K562 (cell line): ENCODE results near the gene AGAP1. TPM values are rescaled to one million over a fixed set of nuclear protein-coding genes. Genes with fewer than 3 reads are reported as not detected.

Experiments
- ATAC-seq: fragments of 200-7000 bp; cut with Tn5 transposase; 3 replicates; pipeline ENCODE4 v1.9.1; 2020; ENCODE audit warnings: moderate library complexity
- BruUV-seq: library from RNA; stranded (reverse); fragments of 400-500 nt; replicated peaks from 2 replicates; lab custom pipeline; 2021; lab: Mats Ljungman, UMichigan
- CTCF ChIA-PET: fragments of 300-600 bp; formaldehyde crosslinking; extraction: SDS; loops from one replicate; lab custom pipeline; 2021; ENCODE audit warnings: low intra/inter-chr PET ratio; lab: Yijun Ruan, JAX
- POLR2A ChIA-PET: fragments of 300-600, 350-650 bp; sonication (Branson Sonifier 250); formaldehyde crosslinking; extraction: SDS; loops from one replicate; lab custom pipeline; 2021; ENCODE audit warnings: antibody characterized with exemption, inconsistent platforms; lab: Yijun Ruan, JAX
- DNase-seq, 4 experiments: peaks; one replicate each; pipeline versions ENCODE4 v3.0.0 to v3.0.0-alpha.2; 2011 to 2018; ENCODE audit warnings: low spot score in 3 of 4, mixed read lengths in 3 of 4; ENCODE audit errors: extremely low read depth in 1 of 4
- FAIRE-seq: peaks from 2 replicates; lab custom pipeline; 2011; peaks lifted over from hg19 to GRCh38; lab: Jason Lieb, UNC
- H2AFZ ChIP-seq: 2 replicates; pipeline ENCODE4 v1.6.0; 2011; ENCODE audit warnings: low read depth, low read length, control low read depth, inconsistent platforms
- H3K27ac ChIP-seq: fragments of 200-600 bp; 3 replicates; pipeline ENCODE4 v1.8.0; 2011; ENCODE audit warnings: low read depth, mild to moderate bottlenecking, control low read depth, inconsistent platforms, low read length, moderate library complexity, mixed read lengths; ENCODE audit errors: extremely low read depth
- H3K27me3 ChIP-seq, 2 experiments: fragments of 300-600 bp in 1 of 2; 2 replicates in 1 of 2; 3 replicates in 1 of 2; pipeline versions ENCODE4 v1.6.0 to v1.8.0; 2011; ENCODE audit warnings: inconsistent platforms in 2 of 2, low read length in 2 of 2, mild to moderate bottlenecking in 1 of 2, mixed read lengths in 1 of 2, moderate library complexity in 1 of 2; ENCODE audit not compliant: control insufficient read depth in 2 of 2, insufficient read depth in 2 of 2
- H3K36me3 ChIP-seq: fragments of 300-600 bp; 3 replicates; pipeline ENCODE4 v1.8.0; 2011; ENCODE audit warnings: mild to moderate bottlenecking, low read length, inconsistent platforms; ENCODE audit not compliant: control insufficient read depth, insufficient read depth
- H3K4me1 ChIP-seq, 2 experiments: fragments of 200-600 bp in 1 of 2; replicated peaks in 1 of 2; 2 replicates in 1 of 2; 3 replicates in 1 of 2; pipeline versions ENCODE4 v1.5.1 to v1.8.0; 2011; ENCODE audit warnings: inconsistent platforms in 2 of 2, low read length in 2 of 2, mild to moderate bottlenecking in 1 of 2, mixed read lengths in 1 of 2, moderate library complexity in 1 of 2; ENCODE audit not compliant: control insufficient read depth in 2 of 2, insufficient read depth in 2 of 2
- H3K4me2 ChIP-seq: 2 replicates; pipeline ENCODE4 v1.6.1; 2011; ENCODE audit warnings: low read length, control low read depth, inconsistent platforms, mixed read lengths; ENCODE audit not compliant: insufficient read depth
- H3K4me3 ChIP-seq: fragments of 200-600 bp; sonication (generic), shearing (Covaris generic); 2 replicates; pipeline ENCODE4 v1.5.1; 2016; ENCODE audit warnings: control low read depth, inconsistent platforms
- H3K79me2 ChIP-seq: fragments of 200-600 bp; 3 replicates; pipeline ENCODE4 v1.8.0; 2011; ENCODE audit warnings: low read length, inconsistent platforms; ENCODE audit not compliant: control insufficient read depth, insufficient read depth
- H3K9ac ChIP-seq, 2 experiments: 2 replicates each; pipeline versions ENCODE4 v1.6.0 to v1.6.1; 2011; ENCODE audit warnings: low read depth in 2 of 2, low read length in 2 of 2, control low read depth in 1 of 2, inconsistent platforms in 1 of 2, mild to moderate bottlenecking in 1 of 2, mixed read lengths in 1 of 2; ENCODE audit not compliant: insufficient read depth in 1 of 2
- H3K9me1 ChIP-seq: one replicate; pipeline ENCODE4 v1.6.0; 2011; ENCODE audit warnings: inconsistent platforms, mild to moderate bottlenecking, low read length, moderate library complexity; ENCODE audit not compliant: control insufficient read depth, insufficient read depth
- H3K9me3 ChIP-seq: replicated peaks from 2 replicates; pipeline ENCODE4 v1.5.1; 2011; ENCODE audit warnings: low read depth, low read length, inconsistent platforms; ENCODE audit not compliant: control insufficient read depth, insufficient read depth
- H4K20me1 ChIP-seq: replicated peaks from 2 replicates; pipeline ENCODE4 v1.6.1; 2011; ENCODE audit warnings: low read length, inconsistent platforms, mixed read lengths; ENCODE audit not compliant: control insufficient read depth, insufficient read depth
- BDP1 ChIP-seq: IDR thresholded peaks from 3 replicates; pipeline ENCODE4 v1.6.1; 2011; ENCODE audit not compliant: insufficient read length, insufficient read depth
- CC2D1A ChIP-seq: fragments of 450-650 bp; IDR thresholded peaks from 2 replicates; pipeline ENCODE4 v1.6.1; 2017; ENCODE audit warnings: mild to moderate bottlenecking
- EP300 ChIP-seq: IDR thresholded peaks from 2 replicates; pipeline ENCODE4 v1.6.1; 2012; ENCODE audit warnings: low read length, improper control_type of control experiment
- MCM2 ChIP-seq: fragments of 450-650 bp; IDR thresholded peaks from 2 replicates; pipeline ENCODE4 v1.6.1; 2017; ENCODE audit warnings: low read depth, mild to moderate bottlenecking
- PHB ChIP-seq: fragments of 250-450 bp; sonication (Bioruptor Pico); IDR thresholded peaks from 2 replicates; pipeline ENCODE4 v1.5.0; 2021
- SRSF3 ChIP-seq: fragments of 200-400 bp; formaldehyde crosslinking; IDR thresholded peaks from 2 replicates; pipeline ENCODE4 v1.6.1; 2016; ENCODE audit warnings: mild to moderate bottlenecking, low read length, moderate library complexity; ENCODE audit not compliant: insufficient read depth
- ZNF707 ChIP-seq: fragments of 250-450 bp; sonication (Bioruptor Pico); conservative IDR thresholded peaks from 2 replicates; pipeline ENCODE4 v1.8.0; 2022; ENCODE audit warnings: inconsistent platforms, mild to moderate bottlenecking, moderate library complexity
- WGBS: fragments of 100-300 bp; shearing (Covaris generic); methylation state at CpG from one replicate; pipeline ENCODE4 v1.1.6; 2016; ENCODE audit warnings: low coverage, mixed read lengths; ENCODE audit not compliant: insufficient coverage; ENCODE audit errors: missing lambda C conversion rate; 5-methylcytosine and 5-hydroxymethylcytosine counted together
- in situ Hi-C: fragments of 300-500 bp; cut with MboI; formaldehyde crosslinking; loops from 4 replicates; pipeline ENCODE4 v1.15.0; 2018; ENCODE audit warnings: inconsistent platforms, mixed read lengths
- intact Hi-C: fragments of 100-400 bp; cut with micrococcal nuclease; formaldehyde crosslinking; loops from 2 replicates; pipeline ENCODE4 v1.14.2; 2022
- polyA plus RNA-seq, 8 experiments: library from polyadenylated mRNA; depleted of rRNA in 4 of 8; stranded (reverse) in 5 of 8; unstranded in 3 of 8; fragments of >200 nt; fragmentation: Nextera tagmentation in 2 of 8; fragmentation: Illumina TruSeq in 1 of 8; extraction: Ambion mirVana in 2 of 8; extraction: Trizol in 1 of 8; gene quantifications; 2 replicates each; pipeline versions ENCODE4 v1.2.1 to v1.2.3, GENCODE V29; 2011 to 2014; ENCODE audit warnings: inconsistent platforms in 1 of 8, missing spikeins in 1 of 8
- total RNA-seq, 7 experiments: library from RNA; depleted of rRNA in 6 of 7; stranded (reverse); fragments of >200 nt in 6 of 7; fragmentation: Illumina TruSeq in 2 of 7; extraction: Trizol in 2 of 7; gene quantifications; 2 replicates each; pipeline versions ENCODE4 v1.2.1 to v1.2.3, GENCODE V29; 2011 to 2021; ENCODE audit warnings: low replicate concordance in 1 of 7
- TF ChIP-seq, protein P1 (sequence below): sonication (generic); formaldehyde crosslinking; IDR thresholded peaks from 2 replicates; pipeline ENCODE4 v1.8.1; 2023; ENCODE audit warnings: mild to moderate bottlenecking, missing genetic modification reagents
- TF ChIP-seq, protein P2 (sequence below): fragments of 450-650 bp; IDR thresholded peaks from 2 replicates; pipeline ENCODE4 v1.6.1; 2016; ENCODE audit warnings: antibody characterized with exemption
- TF ChIP-seq, protein P3 (sequence below): fragments of 250-450 bp; sonication (Bioruptor Pico); IDR thresholded peaks from 2 replicates; pipeline ENCODE4 v1.4.0; 2020; ENCODE audit warnings: mild to moderate bottlenecking, moderate library complexity, borderline replicate concordance
- TF ChIP-seq, protein P4 (sequence below): sonication (generic); formaldehyde crosslinking; IDR thresholded peaks from 2 replicates; pipeline ENCODE4 v1.8.0; 2022; ENCODE audit warnings: missing genetic modification reagents, mild to moderate bottlenecking, borderline replicate concordance

AGAP1 gene
- total and polyA plus RNA-seq, 9 of the 15 experiments (the other 6 are each of a cell fraction or from before 2014, with no cell fraction given), result 1.3 to 24.0 (median 10.6) TPM

DNA sequence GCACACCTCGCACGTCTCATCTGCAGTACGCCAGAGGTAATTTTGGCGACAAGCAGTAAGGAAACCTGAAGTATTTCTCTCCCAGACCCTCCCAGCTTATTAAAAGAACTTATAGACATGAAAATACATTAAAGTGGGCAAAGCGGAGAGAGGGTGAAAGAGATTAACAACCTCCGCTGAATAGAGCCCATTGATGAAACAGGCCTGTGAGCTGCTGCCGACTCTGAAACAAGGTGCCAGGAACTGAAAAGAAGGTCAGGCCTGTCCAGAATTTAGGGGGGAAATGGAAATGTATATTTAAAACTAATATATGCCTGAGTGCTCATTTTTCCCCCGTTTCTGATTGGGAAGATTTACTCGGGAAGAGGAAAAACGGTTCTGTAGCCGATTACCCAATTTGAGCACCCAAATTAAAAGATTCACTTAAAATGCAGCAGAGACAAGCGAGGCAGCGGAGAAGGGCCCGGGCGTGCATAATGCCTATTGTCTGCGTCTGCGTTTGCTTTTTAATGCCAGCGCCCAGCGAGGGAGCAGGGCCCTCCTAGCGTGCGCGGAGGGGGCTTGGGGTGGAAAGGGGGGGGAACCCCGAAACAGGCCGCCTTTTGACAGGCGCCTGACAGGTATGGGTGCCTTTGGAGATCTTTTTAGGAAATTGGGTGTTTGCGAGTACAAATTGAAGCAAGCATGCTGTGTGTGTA lies 358.1 kb downstream of the AGAP1 start:
- no TSS peak for BruUV-seq
- WGBS, result 97% methylated on average over 11 of the region's 26 CpGs
- no peaks in the 10 kb centered on the region for H3K27me3 ChIP-seq

More for the DNA sequence above, 358.1 kb downstream of the AGAP1 start:
- no peaks in the 10 kb centered on the region for H3K9me3 ChIP-seq
- TF ChIP-seq SRSF3, result no peak
- no peak for TF ChIP-seq BDP1
- no peak for TF ChIP-seq CC2D1A
- TF ChIP-seq, protein P1, sequence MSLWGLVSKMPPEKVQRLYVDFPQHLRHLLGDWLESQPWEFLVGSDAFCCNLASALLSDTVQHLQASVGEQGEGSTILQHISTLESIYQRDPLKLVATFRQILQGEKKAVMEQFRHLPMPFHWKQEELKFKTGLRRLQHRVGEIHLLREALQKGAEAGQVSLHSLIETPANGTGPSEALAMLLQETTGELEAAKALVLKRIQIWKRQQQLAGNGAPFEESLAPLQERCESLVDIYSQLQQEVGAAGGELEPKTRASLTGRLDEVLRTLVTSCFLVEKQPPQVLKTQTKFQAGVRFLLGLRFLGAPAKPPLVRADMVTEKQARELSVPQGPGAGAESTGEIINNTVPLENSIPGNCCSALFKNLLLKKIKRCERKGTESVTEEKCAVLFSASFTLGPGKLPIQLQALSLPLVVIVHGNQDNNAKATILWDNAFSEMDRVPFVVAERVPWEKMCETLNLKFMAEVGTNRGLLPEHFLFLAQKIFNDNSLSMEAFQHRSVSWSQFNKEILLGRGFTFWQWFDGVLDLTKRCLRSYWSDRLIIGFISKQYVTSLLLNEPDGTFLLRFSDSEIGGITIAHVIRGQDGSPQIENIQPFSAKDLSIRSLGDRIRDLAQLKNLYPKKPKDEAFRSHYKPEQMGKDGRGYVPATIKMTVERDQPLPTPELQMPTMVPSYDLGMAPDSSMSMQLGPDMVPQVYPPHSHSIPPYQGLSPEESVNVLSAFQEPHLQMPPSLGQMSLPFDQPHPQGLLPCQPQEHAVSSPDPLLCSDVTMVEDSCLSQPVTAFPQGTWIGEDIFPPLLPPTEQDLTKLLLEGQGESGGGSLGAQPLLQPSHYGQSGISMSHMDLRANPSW, result no peak
- TF ChIP-seq ZNF707 (CRISPR knock-in tag), result no peak
- TF ChIP-seq, protein P2, sequence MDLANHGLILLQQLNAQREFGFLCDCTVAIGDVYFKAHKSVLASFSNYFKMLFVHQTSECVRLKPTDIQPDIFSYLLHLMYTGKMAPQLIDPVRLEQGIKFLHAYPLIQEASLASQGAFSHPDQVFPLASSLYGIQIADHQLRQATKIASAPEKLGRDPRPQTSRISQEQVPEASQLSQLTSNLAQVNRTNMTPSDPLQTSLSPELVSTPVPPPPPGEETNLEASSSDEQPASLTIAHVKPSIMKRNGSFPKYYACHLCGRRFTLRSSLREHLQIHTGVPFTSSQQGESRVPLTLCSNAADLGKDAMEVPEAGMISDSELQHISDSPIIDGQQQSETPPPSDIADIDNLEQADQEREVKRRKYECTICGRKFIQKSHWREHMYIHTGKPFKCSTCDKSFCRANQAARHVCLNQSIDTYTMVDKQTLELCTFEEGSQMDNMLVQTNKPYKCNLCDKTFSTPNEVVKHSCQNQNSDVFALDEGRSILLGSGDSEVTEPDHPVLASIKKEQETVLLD, result no peak
- no peak for TF ChIP-seq EP300
- TF ChIP-seq, protein P3, sequence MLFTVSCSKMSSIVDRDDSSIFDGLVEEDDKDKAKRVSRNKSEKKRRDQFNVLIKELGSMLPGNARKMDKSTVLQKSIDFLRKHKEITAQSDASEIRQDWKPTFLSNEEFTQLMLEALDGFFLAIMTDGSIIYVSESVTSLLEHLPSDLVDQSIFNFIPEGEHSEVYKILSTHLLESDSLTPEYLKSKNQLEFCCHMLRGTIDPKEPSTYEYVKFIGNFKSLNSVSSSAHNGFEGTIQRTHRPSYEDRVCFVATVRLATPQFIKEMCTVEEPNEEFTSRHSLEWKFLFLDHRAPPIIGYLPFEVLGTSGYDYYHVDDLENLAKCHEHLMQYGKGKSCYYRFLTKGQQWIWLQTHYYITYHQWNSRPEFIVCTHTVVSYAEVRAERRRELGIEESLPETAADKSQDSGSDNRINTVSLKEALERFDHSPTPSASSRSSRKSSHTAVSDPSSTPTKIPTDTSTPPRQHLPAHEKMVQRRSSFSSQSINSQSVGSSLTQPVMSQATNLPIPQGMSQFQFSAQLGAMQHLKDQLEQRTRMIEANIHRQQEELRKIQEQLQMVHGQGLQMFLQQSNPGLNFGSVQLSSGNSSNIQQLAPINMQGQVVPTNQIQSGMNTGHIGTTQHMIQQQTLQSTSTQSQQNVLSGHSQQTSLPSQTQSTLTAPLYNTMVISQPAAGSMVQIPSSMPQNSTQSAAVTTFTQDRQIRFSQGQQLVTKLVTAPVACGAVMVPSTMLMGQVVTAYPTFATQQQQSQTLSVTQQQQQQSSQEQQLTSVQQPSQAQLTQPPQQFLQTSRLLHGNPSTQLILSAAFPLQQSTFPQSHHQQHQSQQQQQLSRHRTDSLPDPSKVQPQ (CRISPR knock-in tag), result no peak
- TF ChIP-seq MCM2, result no peak
- no peak for TF ChIP-seq PHB (CRISPR knock-in tag)
- TF ChIP-seq, protein P4, sequence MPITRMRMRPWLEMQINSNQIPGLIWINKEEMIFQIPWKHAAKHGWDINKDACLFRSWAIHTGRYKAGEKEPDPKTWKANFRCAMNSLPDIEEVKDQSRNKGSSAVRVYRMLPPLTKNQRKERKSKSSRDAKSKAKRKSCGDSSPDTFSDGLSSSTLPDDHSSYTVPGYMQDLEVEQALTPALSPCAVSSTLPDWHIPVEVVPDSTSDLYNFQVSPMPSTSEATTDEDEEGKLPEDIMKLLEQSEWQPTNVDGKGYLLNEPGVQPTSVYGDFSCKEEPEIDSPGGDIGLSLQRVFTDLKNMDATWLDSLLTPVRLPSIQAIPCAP, result no peak
- TF ChIP-seq, all 486 proteins: peak for 0
- Histone ChIP-seq H3K79me2 (no peaks in the 10 kb centered on the region), H3K9me1 (peaks cover 3% of the 10 kb centered on the region), H3K9ac (no peak overlapping the region), H2AFZ (no peak overlapping the region), H3K36me3 (no peaks in the 10 kb centered on the region), H4K20me1 (no peaks in the 10 kb centered on the region), H3K4me3 (no peak overlapping the region), H3K4me1 (peaks cover 0 to 6% of the 10 kb centered on the region in 2 experiments; a peak in 2 of 5 replicates), H3K27ac (no peak overlapping the region), H3K4me2 (no peak overlapping the region)
- intact Hi-C loops, result no loop called here
- DNase-seq (no peak), ATAC-seq (no peak), FAIRE-seq (no peak)
- CTCF ChIA-PET, result no interaction called here
- POLR2A ChIA-PET, result no interaction called here
- in situ Hi-C loops, result no loop called here
